ENCODE results near the gene FAM193A.

Gene FAM193A

GRCh38 chr4:2587213-2587823 is 50.9 kb downstream of the FAM193A start:
- no peak for TF ChIP-seq TAF1 (IDR thresholded peaks at IDR 0.05; ENCODE audit: low read depth)

GRCh38 chr4:2588259-2588658 is 51.8 kb downstream of the FAM193A start:
- TF ChIP-seq MAX (IDR thresholded peaks at IDR 0.05), result no peak
- TF ChIP-seq EGR1 (IDR thresholded peaks at IDR 0.05), result no peak
- TF ChIP-seq FOXM1 (IDR thresholded peaks at IDR 0.05; ENCODE audit: borderline replicate concordance, low read depth), result no peak
- TF ChIP-seq NFIC (IDR thresholded peaks at IDR 0.05), result no peak
- TF ChIP-seq YY1 (IDR thresholded peaks at IDR 0.05; ENCODE audit: low read depth), result no peak
- no peak for TF ChIP-seq USF1 (IDR thresholded peaks at IDR 0.05)
- no peak for TF ChIP-seq EP300 (IDR thresholded peaks at IDR 0.05; ENCODE audit: borderline replicate concordance)
- TF ChIP-seq TCF12 (IDR thresholded peaks at IDR 0.05; ENCODE audit: low read depth), result no peak
- no peak for TF ChIP-seq RAD21 (IDR thresholded peaks at IDR 0.05; ENCODE audit: low read depth)
- TF ChIP-seq TAF1 (IDR thresholded peaks at IDR 0.05; ENCODE audit: low read depth), result no peak
- no peak for TF ChIP-seq ZBTB7A (IDR thresholded peaks at IDR 0.05; ENCODE audit: low read depth)
- no peak for TF ChIP-seq REST (IDR thresholded peaks at IDR 0.05; ENCODE audit: low read depth)

- no peak for TF ChIP-seq RAD21 (IDR thresholded peaks at IDR 0.05; ENCODE audit: low read depth)
Measured at GRCh38 chr4:2591189-2591588, 54.7 kb downstream of the FAM193A start.

GRCh38 chr4:2592572-2592971 is 56.1 kb downstream of the FAM193A start:
- no peak for TF ChIP-seq CREB1 (IDR thresholded peaks at IDR 0.05; ENCODE audit: low read depth)
- no peak for TF ChIP-seq FOXM1 (IDR thresholded peaks at IDR 0.05; ENCODE audit: borderline replicate concordance, low read depth)
- no peak for TF ChIP-seq MAX (IDR thresholded peaks at IDR 0.05)
- TF ChIP-seq NFIC (IDR thresholded peaks at IDR 0.05), result no peak
- no peak for TF ChIP-seq TCF12 (IDR thresholded peaks at IDR 0.05; ENCODE audit: low read depth)
- TF ChIP-seq TEAD4 (IDR thresholded peaks at IDR 0.05), result no peak
- no peak for TF ChIP-seq EP300 (IDR thresholded peaks at IDR 0.05; ENCODE audit: borderline replicate concordance)
- no peak for TF ChIP-seq TAF1 (IDR thresholded peaks at IDR 0.05; ENCODE audit: low read depth)
- no peak for TF ChIP-seq CEBPB (IDR thresholded peaks at IDR 0.05)
- no peak for TF ChIP-seq RAD21 (IDR thresholded peaks at IDR 0.05; ENCODE audit: low read depth)
- no peak for TF ChIP-seq REST (IDR thresholded peaks at IDR 0.05; ENCODE audit: low read depth)
- no peak for TF ChIP-seq YY1 (IDR thresholded peaks at IDR 0.05; ENCODE audit: low read depth)
- TF ChIP-seq ZBTB7A (IDR thresholded peaks at IDR 0.05; ENCODE audit: low read depth), result no peak
- no peak for TF ChIP-seq USF1 (IDR thresholded peaks at IDR 0.05)
- TF ChIP-seq EGR1 (IDR thresholded peaks at IDR 0.05), result no peak

- no peak for TF ChIP-seq CREB1 (IDR thresholded peaks at IDR 0.05; ENCODE audit: low read depth)
- TF ChIP-seq FOXM1 (IDR thresholded peaks at IDR 0.05; ENCODE audit: borderline replicate concordance, low read depth), result no peak
Measured at GRCh38 chr4:2593003-2593402, 56.6 kb downstream of the FAM193A start.

GRCh38 chr4:2595436-2595835 is 59.0 kb downstream of the FAM193A start:
- TF ChIP-seq CEBPB (IDR thresholded peaks at IDR 0.05), result no peak
- no peak for TF ChIP-seq REST (IDR thresholded peaks at IDR 0.05; ENCODE audit: low read depth)

All from Ishikawa (cell line).